ENCODE data around the gene CARM1.
"Not testable (repeated sequence)": the region's sequence is repeated elsewhere in the genome, so short reads cannot be mapped to it uniquely, and the experiment has no call there.

CARM1 gene

GRCh38 chr19:10935371-10936059 is 64.2 kb downstream of the CARM1 start:
- DNase-seq: no peak

GRCh38 chr19:10936661-10937084 is 65.3 kb downstream of the CARM1 start:
- peak; percentile 46 for DNase-seq

- DNase-seq: not testable (repeated sequence)
Measured at GRCh38 chr19:10941649-10942048, 70.3 kb downstream of the CARM1 start.

- DNase-seq: not testable (repeated sequence)
Measured at GRCh38 chr19:10943412-10943811, 72.1 kb downstream of the CARM1 start.

- DNase-seq: no peak
Measured at GRCh38 chr19:10945264-10945663, 73.9 kb downstream of the CARM1 start.

- no peak for DNase-seq
Measured at GRCh38 chr19:10946958-10947657, 75.8 kb downstream of the CARM1 start.

GRCh38 chr19:10952809-10953208 is 81.5 kb downstream of the CARM1 start:
- no peak for DNase-seq

GRCh38 chr19:10959277-10959968 is 88.1 kb downstream of the CARM1 start:
- DNase-seq: not testable (repeated sequence)

- DNase-seq: peak; percentile 99
Measured at GRCh38 chr19:10960314-10961072, 89.1 kb downstream of the CARM1 start, which contains the start of gene SMARCA4. Gene SMARCA4 (plus strand): TSS chr19:10961030. CDS start chr19:10984152, 23,122 bp downstream.

GRCh38 chr19:10961073-10961860 is 89.9 kb downstream of the CARM1 start:
- no peak for DNase-seq

- no peak for DNase-seq
Measured at GRCh38 chr19:10962863-10963262, 91.5 kb downstream of the CARM1 start.

- no peak for DNase-seq
Measured at GRCh38 chr19:10963865-10964264, 92.5 kb downstream of the CARM1 start.

- no peak for DNase-seq
Measured at GRCh38 chr19:10964903-10965302, 93.5 kb downstream of the CARM1 start.

GRCh38 chr19:10965398-10965797 is 94.0 kb downstream of the CARM1 start:
- DNase-seq: no peak

GRCh38 chr19:10966809-10967208 is 95.5 kb downstream of the CARM1 start:
- DNase-seq: no peak

GRCh38 chr19:10968527-10969135 is 97.3 kb downstream of the CARM1 start:
- DNase-seq: no peak

GRCh38 chr19:10971107-10971726 is 99.9 kb downstream of the CARM1 start:
- no peak for DNase-seq
